Measurements from ENCODE around the gene CREB3L2.
"Not testable (repeated sequence)": the region's sequence is repeated elsewhere in the genome, so short reads cannot be mapped to it uniquely, and the experiment has no call there.

The CREB3L2 gene

GRCh38 chr7:137968890-137969289, 33.0 kb downstream of the CREB3L2 start:
- DNase-seq (ENCODE audit: low read depth in 2 of 2), result no peak

GRCh38 chr7:137968339-137968738, 33.5 kb downstream of the CREB3L2 start:
- not testable (repeated sequence) for DNase-seq (ENCODE audit: low read depth in 2 of 2)

GRCh38 chr7:137967143-137968018, 34.5 kb downstream of the CREB3L2 start:
- no peak for DNase-seq (ENCODE audit: low read depth in 2 of 2)

DNA sequence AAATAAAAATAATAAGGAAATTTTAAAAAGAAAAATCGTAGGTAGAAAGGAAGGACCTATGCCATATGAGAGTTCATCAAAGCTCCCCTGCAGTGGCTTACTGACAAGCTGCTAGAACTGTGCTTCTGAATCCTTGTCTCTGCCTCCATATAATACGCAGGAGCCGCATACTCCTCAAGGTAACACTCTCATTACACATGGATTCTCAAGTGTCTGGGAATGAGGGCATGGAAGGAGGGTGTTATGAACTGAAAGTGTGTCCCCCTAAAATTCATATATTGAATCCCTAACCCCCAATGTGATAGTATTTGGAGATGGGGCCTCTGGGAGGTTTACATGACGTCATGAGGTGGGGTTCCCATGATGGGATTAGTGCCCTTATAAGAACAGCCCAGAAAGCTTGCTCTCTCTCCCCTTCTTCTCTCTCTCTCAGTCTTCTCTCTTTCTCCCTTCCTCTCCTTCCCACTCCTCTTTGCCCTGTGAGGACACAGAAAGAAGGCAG, 35.2 kb downstream of the CREB3L2 start:
- no peak for DNase-seq (ENCODE audit: low read depth in 2 of 2)

DNA sequence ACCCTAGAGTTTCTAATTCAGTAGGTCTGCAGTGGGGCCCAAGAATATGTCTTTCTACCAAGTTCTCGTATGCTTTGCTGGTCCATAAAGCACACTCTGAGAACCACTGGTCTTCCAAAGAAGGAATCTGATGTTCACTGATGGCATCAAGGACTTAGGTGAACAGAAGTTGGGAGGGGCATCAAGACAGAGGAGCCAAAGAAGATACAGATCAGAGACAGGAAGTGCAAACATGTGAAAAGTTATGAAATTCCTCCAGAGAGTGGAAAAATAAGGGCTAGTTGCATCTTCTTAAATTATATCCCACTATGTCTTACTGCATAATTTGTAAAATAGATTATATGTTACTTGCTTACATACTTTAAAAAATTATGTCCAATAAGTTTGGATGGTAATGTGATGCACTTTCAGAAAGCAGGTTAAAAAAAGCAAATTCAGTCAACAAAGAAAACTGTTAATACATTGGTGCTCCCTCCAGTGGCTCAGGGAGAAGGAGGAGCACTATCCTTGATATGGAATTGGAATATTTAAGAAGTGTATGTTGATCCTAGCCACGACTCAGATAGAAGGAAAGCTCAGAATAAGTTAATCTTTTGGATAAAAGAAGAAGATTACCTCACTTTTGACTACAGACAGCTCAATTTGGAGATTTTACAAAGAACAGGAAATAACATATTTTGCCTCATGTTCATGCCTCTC, 35.8 kb downstream of the CREB3L2 start:
- DNase-seq (ENCODE audit: low read depth in 2 of 2), result no peak

GRCh38 chr7:137964824-137965545, 36.9 kb downstream of the CREB3L2 start:
- DNase-seq (ENCODE audit: low read depth in 2 of 2), result no peak

DNA sequence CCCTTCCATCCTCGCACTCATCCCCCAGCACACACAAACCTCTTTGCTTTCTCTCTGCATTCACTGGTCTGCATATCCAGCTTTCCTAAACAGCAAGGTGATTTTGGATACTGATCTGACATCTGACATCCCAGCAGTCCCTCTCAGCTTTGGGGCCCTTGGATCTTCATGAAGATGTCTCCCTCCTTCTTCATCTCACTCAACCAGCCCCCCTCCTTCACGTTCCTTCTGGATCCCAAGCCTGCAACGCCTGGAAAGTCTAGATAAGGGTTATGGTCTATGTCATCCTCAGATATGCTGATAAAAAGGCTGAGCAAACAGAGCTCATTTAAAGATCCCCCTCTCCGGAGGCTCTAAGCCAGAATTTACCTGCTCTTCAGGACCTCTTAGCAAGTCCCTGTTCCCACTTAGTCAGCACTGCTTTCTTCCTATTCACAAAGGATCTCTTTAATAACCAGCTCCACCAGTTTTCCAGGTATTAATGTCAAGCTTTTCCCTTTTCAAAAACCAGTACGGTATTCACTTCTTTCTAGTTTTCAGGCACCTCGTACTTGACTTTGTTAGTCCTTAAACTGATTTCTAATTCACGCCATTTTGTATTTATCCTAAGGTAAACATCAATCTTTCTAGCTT, 38.9 kb downstream of the CREB3L2 start:
- DNase-seq (ENCODE audit: low read depth in 2 of 2), result no peak

- no peak for DNase-seq (ENCODE audit: low read depth in 2 of 2)
These were observed 39.4 kb downstream of the CREB3L2 start for GRCh38 chr7:137962491-137962874.

- no peak for DNase-seq (ENCODE audit: low read depth in 2 of 2)
These were observed 40.4 kb downstream of the CREB3L2 start for GRCh38 chr7:137961200-137962177.

GRCh38 chr7:137960020-137960419, 41.9 kb downstream of the CREB3L2 start:
- DNase-seq (ENCODE audit: low read depth in 2 of 2), result no peak

- DNase-seq (ENCODE audit: low read depth in 2 of 2), result no peak
These were observed 43.1 kb downstream of the CREB3L2 start for GRCh38 chr7:137958470-137959431.

GRCh38 chr7:137957887-137958286, 44.0 kb downstream of the CREB3L2 start:
- DNase-seq (ENCODE audit: low read depth in 2 of 2), result no peak

- DNase-seq (ENCODE audit: low read depth in 2 of 2), result no peak
These were observed 45.3 kb downstream of the CREB3L2 start for GRCh38 chr7:137956591-137956990.

DNA sequence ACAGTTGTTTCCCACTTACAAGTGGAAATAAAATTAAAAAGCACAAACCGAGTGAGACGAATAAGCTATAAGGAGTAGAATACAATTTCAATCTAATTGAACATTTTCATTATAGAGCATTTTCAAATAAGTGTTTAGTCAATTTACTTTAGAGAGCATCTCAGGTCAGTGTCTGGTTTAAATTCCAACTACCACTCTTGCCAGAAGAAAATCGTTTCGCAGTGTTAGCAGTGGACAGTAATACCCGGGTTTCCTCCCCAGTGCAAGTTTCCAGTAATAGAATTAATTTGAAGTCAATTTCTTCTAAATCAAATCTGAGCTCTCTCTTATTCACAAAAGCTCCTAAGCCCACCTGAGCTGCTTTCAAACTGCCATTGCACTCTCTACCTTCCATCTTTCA, 45.7 kb downstream of the CREB3L2 start:
- no peak for DNase-seq (ENCODE audit: low read depth in 2 of 2)

- no peak for DNase-seq (ENCODE audit: low read depth in 2 of 2)
These were observed 47.3 kb downstream of the CREB3L2 start for GRCh38 chr7:137954614-137955013.

- DNase-seq (ENCODE audit: low read depth in 2 of 2), result no peak
These were observed 48.0 kb downstream of the CREB3L2 start for GRCh38 chr7:137953665-137954470.

GRCh38 chr7:137953043-137953664, 48.7 kb downstream of the CREB3L2 start:
- peak; percentile 84 to 85 for DNase-seq (ENCODE audit: low read depth in 2 of 2)

- no peak for DNase-seq (ENCODE audit: low read depth in 2 of 2)
These were observed 49.5 kb downstream of the CREB3L2 start for GRCh38 chr7:137952426-137952805.

Data from fibroblast of skin of left quadriceps (primary cell).